ENCODE measurements around the gene PIGR. TPM values are rescaled to one million over a fixed set of nuclear protein-coding genes. Genes with fewer than 3 reads are reported as not detected.
A peak's percentile ranks its signal among the peaks of the same experiment; 100 is the strongest.
"Not testable (repeated sequence)": the region's sequence is repeated elsewhere in the genome, so short reads cannot be mapped to it uniquely, and the experiment has no call there.

PIGR gene
- total RNA-seq, 1 donor from 2014 or later, result not detected

DNA sequence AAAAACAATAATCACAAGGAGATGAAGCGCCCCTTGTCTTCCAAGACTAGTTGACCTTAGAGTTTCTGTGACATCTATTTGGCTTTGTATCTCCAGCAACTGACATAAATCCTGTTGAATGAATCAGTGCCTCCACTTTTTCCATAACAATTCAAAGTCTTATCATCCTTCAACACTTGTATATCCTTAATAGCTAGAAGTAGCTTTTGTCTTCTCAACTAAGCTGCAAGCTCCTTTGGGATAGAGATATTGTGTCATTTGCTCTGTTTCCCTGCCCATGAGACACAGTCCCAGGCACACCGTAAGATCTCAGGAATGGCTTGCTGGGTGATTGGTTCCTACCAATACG, 5.7 kb downstream of the PIGR start:
- DNase-seq, result no peak
- ATAC-seq, result no peak
- intact Hi-C loops (cut with micrococcal nuclease), result no loop called here

DNA sequence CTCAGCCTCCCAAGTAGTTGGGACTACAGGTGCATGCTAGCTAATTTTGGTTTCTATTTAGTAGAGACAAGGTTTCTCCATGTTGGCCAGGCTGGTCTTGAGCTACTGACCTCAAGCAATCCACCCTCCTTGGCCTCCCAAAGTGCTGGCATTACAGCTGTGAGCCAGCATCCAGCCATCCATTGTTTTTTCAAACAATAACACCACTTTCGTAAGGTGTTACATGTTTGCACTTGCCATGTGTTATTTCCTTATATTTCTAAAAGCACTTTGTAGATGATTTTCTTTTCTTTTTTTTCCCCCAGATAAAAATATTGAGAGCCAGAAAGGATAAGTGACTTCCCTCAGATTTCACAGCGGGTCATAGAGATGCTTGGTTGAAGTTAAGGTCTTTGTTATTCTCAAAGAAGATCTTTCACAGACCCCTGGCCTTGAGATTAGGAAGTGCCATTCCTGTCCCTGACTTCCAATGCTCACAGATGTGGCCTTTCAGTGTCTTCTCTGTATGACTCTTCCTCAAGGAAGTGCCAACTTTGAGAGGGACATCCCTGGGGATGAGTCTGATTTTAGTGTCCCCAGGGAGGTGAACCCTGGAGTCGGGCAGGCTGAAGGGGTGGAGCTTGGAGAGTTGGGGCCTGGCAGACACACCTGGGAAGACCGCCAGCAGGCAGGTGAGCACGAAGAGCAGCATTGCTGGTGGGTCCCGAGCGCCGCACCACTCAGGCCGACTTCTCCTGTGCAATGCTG, 6.3 kb downstream of the PIGR start:
- intact Hi-C loops (cut with micrococcal nuclease), result no loop called here
- ATAC-seq (no peak), DNase-seq (no peak)

DNA sequence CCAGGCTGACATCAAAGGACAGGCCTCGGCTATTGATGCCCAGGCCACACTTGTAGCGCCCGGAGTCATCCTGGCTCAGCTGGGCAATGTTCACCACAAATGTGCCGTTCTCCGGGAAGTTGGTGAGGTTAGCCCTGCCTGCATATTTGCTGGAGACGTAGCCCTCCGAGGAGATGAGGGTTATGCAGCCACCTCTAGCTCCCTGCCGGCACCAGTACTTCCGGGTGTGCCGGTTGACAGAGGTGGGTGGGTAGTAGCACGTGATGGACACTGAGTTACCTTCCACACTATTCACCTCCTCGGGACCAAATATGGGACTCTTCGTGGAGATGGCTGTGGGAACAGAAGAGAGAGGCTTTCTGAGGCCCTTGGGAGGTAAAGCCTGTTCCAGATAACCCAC, 7.1 kb downstream of the PIGR start:
- ATAC-seq (no peak), DNase-seq (no peak)
- intact Hi-C loops (cut with micrococcal nuclease), result no loop called here

DNA sequence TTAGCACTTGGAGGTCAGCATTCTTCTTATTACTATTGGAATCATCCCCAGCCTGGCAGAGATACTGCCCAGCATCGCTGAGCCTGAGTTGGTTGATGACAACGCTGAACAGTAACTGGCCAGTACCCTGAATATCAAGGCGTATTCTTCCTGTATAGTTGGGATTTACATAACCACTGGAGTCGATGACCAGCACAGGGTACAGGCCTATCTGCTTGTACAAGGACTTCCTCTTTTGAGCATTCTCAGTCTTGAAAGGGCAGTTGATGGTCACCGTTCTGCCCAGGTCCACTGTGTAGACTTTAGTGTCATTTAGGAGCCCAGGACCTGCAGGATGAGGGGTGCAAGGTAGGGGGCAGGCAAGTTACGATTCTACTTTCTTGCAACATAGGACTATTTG, 8.8 kb downstream of the PIGR start:
- DNase-seq, result no peak
- peak; percentile 22 for ATAC-seq
- intact Hi-C loops (cut with micrococcal nuclease), result no loop called here

DNA sequence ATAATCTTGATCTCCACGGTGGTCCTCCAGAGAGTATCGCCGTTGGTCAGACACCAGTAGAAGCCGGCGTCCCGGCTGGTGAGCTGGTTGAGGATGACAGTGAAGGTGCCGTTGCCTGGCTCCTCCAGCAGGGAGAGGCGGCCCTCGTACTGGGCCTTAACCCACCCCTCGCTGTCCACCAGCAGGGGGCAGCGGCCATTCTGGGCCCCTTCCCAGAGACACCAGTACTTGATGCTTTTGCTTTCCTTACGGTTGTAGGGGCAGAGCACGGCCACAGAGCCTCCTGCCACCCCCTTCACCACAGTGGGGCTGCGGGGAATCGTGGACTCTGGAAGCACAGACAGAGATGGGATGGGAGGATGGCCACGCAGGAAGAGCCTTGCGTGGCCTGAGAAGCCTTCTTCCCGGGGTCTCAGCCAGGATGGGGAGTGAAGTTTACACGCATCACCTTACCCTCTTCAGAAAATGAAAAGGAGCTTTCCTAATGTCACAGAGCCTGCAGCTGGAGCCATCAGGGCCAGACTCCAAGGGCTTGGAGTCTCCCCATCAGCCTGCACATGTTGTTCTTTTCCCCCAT, 10.7 kb downstream of the PIGR start:
- DNase-seq, result peak; percentile 47

DNA sequence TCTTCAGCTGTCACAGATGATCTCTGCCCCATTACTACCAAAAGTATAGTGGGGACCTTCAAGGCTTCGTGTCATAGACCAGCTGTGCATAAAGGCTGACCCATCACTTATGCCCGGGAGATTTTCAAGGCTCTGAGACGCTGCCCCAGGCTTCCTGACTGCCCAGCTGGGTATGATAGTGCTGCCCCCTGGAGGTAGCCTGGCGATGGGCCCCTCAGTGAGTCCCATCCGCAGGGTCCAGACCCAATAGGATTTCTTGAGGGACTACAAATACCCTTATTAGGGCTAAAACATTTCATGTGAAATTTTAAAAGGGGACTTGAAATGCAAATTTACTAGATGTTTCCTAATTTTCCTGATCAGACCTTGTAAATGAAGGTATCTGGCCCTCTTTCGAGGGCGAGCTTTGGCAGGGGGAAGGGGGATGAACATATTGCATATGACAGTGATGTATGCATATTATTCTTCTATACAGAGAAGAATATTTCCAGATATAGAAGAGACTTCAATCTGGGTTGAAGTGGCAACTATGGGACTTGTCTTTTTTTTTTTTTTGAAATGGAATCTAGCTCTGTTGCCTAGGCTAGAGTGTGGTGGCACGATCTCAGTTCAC, 12.8 kb downstream of the PIGR start:
- no peak for ATAC-seq
- peak; percentile 57 for DNase-seq
- intact Hi-C loops (cut with micrococcal nuclease), result no loop called here

More for the DNA sequence above, 10.7 kb downstream of the PIGR start:
- peak; percentile 47 for ATAC-seq
- intact Hi-C loops (cut with micrococcal nuclease), result no loop called here

DNA sequence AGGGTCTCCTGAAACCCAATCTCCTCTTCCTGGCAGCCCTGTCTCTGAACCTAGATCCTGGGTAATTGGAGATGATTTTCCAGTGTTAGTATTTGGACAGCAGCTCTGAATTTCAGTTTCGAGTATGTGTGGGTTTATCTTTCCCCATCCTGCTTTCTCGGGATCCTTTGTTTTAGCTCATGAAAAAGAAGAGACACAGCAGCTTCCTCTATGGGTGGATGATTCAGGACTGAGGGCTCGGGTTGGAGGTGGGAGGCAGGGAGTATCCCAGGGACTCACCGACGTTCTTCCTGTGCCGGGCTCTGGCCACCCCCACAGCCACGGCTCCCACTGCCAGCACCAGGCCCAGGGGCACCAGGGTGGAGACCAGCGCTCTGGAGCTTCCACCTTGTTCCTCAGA, 14.1 kb downstream of the PIGR start:
- no peak for ATAC-seq
- DNase-seq, result no peak
- intact Hi-C loops (cut with micrococcal nuclease), result no loop called here

DNA sequence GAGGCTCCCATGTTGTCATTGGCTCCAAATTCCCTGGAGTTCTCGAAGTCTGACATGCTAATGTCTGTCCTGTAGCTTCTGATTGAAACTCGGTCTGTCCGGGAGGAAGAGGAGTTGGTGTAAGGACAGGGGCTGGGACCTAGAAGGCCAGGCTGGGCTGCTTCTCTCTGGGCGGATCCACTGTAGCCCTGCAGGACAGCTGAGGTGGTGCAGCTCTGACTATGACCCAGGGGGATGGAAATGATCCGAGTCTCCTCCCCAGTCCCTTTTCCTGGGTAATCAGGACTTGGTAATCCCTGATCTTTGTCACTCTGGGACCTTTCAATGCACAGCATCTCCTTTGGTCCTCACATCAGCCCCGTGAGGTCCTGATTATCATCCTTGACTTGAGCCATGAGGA, 14.6 kb downstream of the PIGR start:
- DNase-seq, result no peak
- intact Hi-C loops (cut with micrococcal nuclease), result no loop called here

DNA sequence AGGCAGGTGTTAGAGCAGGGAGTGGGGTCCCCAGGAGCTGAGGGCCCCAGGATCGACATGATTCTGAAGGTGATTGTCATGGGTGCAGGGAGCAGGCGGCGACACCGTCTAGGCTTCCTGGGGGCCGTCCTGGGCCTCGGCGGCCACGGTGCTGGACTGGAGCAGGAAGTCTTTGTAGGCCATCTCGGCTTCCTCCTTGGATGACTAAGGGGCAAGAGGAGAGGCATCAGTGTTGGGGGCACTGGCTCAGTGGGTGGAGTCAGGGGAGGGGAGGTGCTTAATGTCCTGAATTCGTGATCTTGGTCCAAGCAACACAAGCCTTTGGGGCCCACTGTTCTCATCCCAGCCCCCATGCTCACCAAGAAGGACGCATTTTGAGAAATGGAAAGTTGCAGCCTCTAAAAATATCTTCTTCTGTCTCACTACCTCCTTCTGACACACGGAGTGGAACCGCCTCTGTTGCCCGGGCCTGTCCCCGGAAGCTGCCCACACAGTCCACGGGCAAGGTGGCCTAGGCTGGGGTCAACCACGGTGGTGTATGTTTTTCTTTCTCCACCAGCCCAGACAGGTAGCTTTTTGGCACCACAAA, 16.0 kb downstream of the PIGR start:
- intact Hi-C loops (cut with micrococcal nuclease), result no loop called here
- ATAC-seq, result no peak
- no peak for DNase-seq

More for the DNA sequence above, 14.6 kb downstream of the PIGR start:
- ATAC-seq, result no peak

DNA sequence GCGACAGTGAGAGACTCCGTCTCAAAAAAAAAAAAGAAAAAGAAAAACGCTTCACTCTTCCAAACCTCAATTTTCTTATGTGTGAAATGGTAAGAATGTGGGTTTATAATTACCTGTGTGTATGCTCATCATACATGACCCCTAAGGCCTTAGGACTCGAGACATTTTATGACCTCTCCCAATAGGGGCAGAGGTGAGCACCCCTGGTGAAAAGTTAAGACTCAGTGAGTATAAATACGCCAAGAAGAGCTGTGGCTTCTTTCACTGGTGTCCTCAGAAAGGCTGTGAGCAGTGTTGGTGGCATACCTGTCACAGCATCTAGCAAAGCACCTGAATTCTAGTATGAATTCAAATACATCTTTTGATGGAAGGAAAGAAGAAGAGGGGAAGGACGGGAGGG, 16.7 kb downstream of the PIGR start:
- DNase-seq, result no peak
- ATAC-seq, result no peak
- intact Hi-C loops (cut with micrococcal nuclease), result no loop called here

DNA sequence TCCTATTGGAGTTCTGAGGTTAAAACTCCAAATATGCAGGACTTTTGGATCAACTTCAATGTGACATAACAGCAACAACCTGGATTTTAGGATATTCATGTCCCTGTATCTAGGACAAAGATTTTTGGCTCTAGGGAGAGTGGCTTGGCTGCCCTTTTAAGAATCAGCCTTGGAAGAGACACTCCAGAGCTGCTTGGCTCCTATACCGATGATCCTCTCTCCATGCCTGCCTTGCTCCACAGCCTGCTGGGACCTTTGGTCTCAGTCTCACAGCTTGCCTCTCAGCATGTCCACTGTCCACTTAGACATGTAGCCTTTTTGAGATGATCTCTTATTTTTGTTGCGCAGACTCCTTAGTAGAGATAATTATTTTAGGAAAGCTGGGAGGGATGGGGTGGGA, 20.0 kb downstream of the PIGR start:
- intact Hi-C loops (cut with micrococcal nuclease), result no loop called here
- DNase-seq (no peak), ATAC-seq (peak; percentile 47)

DNA sequence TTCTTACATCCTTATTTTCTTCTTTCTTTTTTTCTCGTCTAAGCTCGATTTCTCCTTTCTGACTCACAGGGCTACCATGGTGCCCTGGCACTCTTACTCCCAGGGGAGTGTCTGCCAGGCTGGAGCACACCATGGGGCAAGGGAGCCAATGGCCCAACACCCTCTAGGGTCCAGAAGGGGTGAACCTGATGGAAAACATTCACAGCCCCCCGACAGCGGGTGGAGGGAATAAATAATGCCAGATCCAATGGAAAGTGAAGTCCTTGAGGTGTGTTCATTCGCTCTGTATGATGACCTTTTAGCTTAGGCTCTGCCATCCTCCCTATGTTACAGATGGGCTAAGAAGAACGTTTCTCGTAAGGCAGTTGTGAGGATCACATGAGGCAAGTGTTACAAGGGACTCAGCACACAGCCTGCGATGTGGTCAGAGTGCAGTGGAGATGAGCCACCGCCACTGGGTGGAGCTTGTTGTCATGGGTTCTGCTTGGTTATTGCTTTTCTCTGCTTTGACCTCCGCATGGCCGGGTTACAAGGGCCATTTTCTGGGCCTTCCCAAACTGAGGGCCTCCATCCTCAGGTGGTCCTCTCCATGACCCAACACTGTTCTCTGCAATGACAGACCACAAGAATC, 21.0 kb downstream of the PIGR start:
- peak; percentile 54 for ATAC-seq
- peak; percentile 50 for DNase-seq
- intact Hi-C loops (cut with micrococcal nuclease), result no loop called here

DNA sequence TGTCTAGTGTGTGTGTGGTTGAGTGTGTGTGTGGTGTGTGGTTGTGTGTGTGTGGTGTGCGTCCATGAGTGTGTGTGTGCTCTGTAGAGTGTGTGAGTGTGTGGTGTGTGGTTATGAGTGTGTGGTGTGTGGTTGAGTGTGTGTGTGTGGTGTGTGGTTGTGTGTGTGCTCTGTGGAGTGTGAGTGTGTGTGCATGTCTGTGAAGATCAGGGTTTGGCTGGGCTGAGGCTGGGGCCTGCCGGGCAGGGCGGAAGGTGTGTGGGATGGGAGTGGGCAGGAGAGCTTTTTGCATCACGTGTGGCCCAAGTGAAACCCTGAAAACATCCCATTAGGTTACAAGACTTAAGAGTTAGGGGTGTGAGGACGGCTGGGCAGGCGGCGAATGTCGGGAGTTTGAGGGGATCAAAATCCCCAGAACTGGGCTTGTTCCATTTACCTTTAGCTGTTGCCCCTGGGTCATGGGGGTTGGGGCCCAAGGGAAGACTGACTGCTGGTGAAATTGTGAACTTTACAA, 21.6 kb downstream of the PIGR start:
- intact Hi-C loops (cut with micrococcal nuclease), result no loop called here
- DNase-seq, result no peak
- no peak for ATAC-seq

DNA sequence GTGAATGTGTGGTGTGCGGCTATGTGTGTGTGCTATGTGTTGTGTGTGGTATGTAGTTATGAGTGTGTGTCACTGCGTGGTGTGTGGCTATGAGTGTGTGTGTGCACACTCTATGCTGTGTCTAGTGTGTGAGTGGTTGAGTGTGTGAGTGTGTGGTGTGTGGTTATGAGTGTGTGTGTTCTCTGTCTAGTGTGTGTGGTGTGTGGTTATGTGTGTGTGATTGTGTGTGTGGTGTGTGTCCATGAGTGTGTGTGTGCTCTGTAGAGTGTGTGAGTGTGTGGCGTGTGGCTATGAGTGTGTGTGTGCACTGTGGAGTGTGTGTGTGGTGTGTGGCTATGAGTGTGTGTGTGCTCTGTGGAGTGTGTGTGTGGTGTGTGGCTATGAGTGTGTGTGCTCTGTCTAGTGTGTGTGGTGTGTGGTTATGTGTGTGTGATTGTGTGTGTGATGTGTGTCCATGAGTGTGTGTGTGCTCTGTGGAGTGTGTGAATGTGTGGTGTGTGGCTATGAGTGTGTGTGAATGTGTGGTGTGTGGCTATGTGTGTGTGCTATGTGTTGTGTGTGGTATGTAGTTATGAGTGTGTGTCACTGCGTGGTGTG, 22.2 kb downstream of the PIGR start:
- DNase-seq; intact Hi-C loops (cut with micrococcal nuclease): not testable (repeated sequence)
- peak; percentile 17 for ATAC-seq

DNA sequence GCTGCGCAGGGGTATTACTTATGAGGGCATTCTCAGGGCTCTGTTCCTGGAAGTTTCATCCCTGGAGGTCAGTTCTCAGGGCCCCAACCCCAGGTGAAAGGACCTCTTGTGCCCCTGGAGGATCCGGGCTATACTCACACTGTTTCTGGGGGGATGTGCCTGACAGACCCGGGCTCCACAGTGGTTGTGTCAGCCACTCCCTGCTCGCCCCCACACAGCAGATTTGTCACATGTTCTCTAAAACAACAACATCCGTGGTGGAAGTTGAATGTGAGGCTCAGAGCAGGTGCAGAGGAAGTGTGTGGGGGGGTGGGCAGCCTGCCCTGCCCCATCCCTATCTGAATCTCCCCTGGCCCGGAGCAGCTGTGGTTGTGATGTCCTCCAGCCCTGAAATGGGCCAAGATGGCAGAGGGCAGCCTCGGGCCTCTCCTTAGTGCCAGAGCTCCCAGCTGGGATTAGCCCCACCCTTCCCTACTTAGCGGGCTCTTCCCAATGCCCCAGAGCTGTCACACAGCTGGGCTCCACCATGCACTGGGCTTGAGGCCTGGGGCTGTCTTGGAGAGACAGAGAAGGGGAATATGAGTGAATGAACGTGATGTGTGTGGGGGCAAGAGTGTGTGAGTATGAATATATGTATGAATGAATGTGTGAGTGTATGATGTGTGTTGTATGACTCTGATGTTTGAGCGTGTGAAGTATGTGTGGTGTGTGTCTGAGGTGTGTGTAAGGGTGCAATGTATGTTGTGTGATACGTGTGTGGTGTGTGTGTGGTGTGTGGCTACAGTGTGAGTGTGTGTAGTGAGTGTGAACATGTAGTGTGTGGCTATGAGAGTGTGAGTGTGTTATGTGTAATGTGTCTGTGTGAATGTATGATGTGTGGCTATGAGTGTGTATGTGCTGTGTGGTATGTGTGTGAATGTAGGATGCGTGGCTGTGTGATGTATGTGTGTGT, 23.0 kb downstream of the PIGR start:
- DNase-seq (peak; percentile 39), ATAC-seq (peak; percentile 11)
- intact Hi-C loops (cut with micrococcal nuclease), result no loop called here

DNA sequence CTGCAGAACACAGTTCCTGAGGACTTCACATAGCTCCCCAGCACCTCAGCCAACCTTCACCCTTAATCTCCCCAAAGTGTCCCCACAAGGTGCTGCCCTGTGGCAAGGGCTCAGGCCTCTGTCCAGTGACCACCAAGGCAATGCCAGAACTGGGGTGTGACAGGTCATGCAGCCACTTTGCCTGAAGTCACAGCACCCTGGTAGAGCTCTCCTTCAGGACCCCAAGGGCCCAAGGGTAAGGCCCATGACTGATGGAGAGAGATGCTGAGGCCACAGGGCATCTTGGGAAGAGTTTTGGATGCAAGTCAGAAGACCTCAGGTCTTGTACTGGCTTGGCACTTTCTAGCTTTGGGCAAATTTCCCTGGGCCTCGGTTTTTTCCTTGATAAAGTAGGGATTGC, 23.7 kb downstream of the PIGR start:
- no peak for DNase-seq
- intact Hi-C loops (cut with micrococcal nuclease), result no loop called here
- no peak for ATAC-seq

DNA sequence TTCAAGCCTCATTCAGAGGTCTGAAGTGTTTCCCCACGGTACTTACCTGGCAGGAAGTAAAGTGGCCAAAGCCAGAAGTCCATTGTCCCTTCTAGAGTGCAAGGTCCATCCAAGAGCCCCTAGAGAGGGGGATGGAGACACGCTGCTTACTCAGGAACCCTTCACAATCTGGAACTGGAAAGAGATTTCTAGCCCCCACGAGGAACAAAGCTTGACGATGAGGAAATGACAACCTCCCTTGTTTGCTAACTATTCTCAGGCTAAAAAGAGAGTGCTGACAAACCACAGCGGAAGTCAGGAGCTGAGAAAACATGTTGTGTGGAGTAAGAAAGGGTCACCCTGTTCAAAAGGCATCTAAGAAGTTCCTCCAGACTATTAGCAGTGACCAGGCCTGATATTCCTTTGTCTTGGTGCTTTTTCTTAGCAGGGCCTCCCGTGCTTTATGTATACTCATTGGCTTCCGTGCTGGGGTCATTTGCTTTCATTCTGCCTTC, 24.4 kb downstream of the PIGR start, which contains the start of gene FCMR:
Gene FCMR, minus strand, starts transcription at position 170 of the 494 bp plus-strand sequence. Its CDS starts 87 bp downstream, at position 83.
- intact Hi-C loops (cut with micrococcal nuclease), result no loop called here
- ATAC-seq (peak; percentile 49), DNase-seq (no peak)

DNA sequence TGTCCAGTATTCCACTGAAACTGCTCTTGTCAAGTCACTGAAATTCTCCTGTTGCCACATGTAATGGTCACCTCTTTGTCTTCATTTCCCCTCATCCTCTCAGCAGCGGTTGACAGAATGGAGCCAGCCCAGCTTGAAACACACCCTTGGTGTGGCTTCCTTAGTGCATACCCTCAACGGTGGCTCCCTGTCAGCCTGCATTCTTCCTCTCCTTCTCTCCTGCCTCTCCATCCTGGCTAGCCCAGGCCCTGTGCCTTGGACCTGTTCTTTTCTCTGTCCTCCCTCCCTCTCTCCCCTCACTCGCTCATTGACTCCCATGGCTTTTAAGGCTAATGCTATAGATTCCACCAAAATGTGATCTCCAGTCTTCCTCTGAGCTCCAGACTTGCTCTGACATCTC, 28.2 kb downstream of the PIGR start:
- intact Hi-C loops (cut with micrococcal nuclease), result no loop called here
- DNase-seq (no peak), ATAC-seq (no peak)
